NOMO-1 treated with dmso at 0.1 percent for 144 hours (cell line): Measurements from ENCODE around the gene N4BP2L1.
A peak's percentile ranks its signal among the peaks of the same experiment; 100 is the strongest.
"Not testable (repeated sequence)": the region's sequence is repeated elsewhere in the genome, so short reads cannot be mapped to it uniquely, and the experiment has no call there.

Source experiments
- DNase-seq: peaks from one replicate; lab custom pipeline; 2025; ENCODE audit not compliant: unreplicated experiment; lab: John Stamatoyannopoulos, UW

N4BP2L1 gene

GRCh38 chr13:32391101-32391619 is 36.8 kb downstream of the N4BP2L1 start:
- DNase-seq = no peak

DNA sequence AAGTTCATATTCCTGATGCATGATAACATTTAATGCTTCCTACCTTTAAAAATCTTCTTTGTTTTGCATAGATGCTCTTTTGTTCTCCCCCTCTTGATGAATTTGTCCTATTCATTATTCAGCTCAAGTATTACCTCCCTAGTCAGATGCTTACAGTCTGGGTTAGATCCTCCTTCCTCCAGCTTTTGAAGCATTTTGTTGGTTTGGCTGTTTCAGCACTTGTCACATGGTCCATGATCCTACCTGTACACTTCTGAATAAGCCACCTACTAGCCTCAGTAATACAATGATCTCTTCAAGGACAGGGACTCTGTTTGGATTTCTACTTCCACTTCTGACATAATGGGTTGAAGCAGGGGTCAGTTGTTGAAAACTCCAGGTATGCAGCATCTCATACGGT is 37.4 kb downstream of the N4BP2L1 start:
- DNase-seq = no peak

DNA sequence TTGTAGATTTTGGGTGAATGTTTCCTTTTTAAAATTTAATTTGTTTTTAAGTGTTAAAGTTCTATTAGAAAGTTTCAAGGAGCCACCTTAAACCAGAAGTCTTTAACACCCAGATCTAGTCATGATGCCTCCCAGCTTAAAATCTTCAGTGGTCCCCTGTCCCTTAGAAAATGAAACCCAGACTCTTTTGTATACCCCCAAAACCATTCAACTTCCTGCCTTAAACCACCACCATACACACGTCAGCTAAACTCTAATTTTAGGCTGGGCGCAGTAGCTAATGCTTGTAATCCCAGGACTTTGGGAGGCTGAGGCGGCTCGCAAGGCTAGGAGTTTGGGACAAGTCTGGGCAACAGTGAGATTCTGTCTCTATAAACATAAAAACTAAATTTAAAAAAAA is 37.9 kb downstream of the N4BP2L1 start:
- DNase-seq = no peak

GRCh38 chr13:32385410-32385809 is 42.5 kb downstream of the N4BP2L1 start:
- DNase-seq = no peak

- DNase-seq = peak; percentile 7
Observed at GRCh38 chr13:32384702-32385101, 43.2 kb downstream of the N4BP2L1 start.

- no peak for DNase-seq
Observed at GRCh38 chr13:32383836-32384618, 43.9 kb downstream of the N4BP2L1 start.

GRCh38 chr13:32381539-32381938 is 46.4 kb downstream of the N4BP2L1 start:
- no peak for DNase-seq

DNA sequence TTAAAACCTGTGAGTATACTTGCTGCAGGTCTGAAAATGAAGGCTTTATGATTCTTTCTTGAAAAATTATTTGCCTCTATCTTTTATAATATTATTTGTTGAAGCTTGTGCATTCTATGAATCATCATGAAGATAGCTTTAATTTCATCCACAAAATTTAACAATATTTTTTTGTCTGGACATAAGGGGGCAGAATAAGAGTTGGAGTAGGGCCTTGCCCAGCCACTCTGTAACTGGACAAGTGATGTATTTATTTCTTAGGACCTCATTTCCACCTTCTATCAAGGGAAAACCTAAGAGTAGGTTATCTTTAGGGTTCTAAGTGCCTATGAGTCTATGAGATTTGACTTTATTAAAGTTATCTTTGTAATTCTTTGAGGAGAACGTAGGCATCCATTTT is 49.9 kb downstream of the N4BP2L1 start:
- no peak for DNase-seq

DNA sequence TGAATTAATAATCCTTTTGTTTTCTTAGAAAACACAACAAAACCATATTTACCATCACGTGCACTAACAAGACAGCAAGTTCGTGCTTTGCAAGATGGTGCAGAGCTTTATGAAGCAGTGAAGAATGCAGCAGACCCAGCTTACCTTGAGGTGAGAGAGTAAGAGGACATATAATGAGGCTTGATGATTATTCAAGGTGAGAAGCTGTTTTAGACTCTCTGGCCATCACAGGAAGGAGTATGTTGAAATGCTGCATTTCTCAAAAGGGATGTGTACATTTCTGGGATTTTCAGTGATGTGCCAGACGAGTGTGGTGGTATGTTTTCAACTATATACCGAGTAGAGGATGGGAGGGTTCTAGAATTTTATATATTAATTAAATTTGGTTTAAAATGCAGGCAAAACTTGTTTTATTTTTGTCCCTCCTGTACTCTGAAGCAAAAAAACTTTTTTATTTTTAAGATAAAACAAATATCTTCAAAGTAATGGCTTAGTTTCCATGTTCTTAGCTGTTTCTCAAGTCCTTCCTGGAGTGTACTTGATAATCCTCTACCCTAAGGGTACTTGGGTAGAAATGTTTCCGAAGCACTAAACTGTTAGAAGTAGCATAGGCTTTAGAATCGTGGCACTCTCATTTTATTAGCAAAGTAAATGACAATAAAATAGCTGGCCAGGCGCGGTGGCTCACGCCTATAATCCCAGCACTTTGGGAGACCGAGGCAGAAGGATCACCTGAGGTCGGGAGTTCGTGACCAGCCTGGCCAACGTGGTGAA is 51.1 kb downstream of the N4BP2L1 start:
- DNase-seq = no peak

- DNase-seq = no peak
Observed at GRCh38 chr13:32370805-32371204, 57.1 kb downstream of the N4BP2L1 start.

DNA sequence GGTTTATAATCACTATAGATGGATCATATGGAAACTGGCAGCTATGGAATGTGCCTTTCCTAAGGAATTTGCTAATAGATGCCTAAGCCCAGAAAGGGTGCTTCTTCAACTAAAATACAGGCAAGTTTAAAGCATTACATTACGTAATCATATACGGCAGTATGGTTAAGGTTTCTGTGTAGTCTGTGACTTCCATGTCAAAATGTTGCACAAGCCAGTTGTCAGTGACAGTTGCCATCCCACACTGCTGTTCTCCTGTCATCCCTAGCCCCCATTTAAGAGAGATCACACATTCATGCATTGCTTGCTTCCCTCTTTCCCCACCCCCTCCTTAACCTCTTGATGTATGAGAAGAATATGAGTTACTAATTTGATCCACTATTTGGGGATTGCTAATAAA is 65.4 kb downstream of the N4BP2L1 start:
- peak; percentile 51 for DNase-seq

- not testable (repeated sequence) for DNase-seq
Observed at GRCh38 chr13:32355935-32356334, 72.0 kb downstream of the N4BP2L1 start.

DNA sequence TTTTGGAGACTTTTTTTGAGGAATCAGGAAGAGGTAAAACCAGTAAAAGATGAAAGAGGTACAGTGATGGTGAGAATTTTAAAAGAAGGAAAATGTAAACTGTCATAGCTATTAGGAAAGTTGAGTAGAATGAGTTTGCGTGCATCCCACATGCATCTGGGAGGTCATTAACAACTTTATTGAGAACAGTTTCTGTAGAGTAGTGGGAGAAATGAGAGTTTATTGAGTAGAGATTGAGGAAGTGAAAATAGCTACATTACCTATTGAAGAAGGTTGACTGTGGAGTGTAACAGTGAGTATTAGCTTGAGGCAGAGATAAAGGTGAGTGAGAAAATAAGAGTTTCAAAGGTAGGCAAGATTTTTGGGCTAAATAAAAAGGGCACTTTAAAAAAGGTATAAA is 73.9 kb downstream of the N4BP2L1 start:
- DNase-seq = no peak

- not testable (repeated sequence) for DNase-seq
Observed at GRCh38 chr13:32350839-32351441, 77.0 kb downstream of the N4BP2L1 start.
